ENCODE results near the gene KLHL29. TPM values are rescaled to one million over a fixed set of nuclear protein-coding genes. Genes with fewer than 3 reads are reported as not detected.
A peak's percentile ranks its signal among the peaks of the same experiment; 100 is the strongest.
"Not testable (repeated sequence)": the region's sequence is repeated elsewhere in the genome, so short reads cannot be mapped to it uniquely, and the experiment has no call there.

Gene KLHL29
- total RNA-seq, 1 donor from 2014 or later: 2.2 TPM

- DNase-seq (ENCODE audit: low read depth in 2 of 2): no peak
Measured at GRCh38 chr2:23367760-23368159, 17.2 kb upstream of the KLHL29 start.

DNA sequence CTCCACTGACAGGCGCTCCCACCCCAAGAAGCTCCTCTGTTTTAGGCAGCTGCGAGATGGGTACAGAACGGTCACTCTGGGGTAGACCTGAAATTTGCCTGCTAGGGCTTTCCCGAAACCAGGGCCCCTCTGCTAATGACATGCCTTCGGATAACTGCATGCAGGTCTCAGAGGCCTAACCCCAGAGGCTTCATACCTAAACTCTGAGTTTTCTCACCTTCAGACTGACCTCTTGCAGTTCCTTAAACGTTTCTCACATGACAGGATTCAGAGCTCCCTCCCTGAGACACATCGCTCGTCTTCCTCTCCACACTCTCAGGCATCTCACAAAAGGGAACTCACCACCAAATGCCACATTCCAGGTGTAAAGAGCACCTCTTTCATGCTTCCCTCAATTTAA is 11.3 kb upstream of the KLHL29 start:
- DNase-seq (ENCODE audit: low read depth in 2 of 2): no peak

DNA sequence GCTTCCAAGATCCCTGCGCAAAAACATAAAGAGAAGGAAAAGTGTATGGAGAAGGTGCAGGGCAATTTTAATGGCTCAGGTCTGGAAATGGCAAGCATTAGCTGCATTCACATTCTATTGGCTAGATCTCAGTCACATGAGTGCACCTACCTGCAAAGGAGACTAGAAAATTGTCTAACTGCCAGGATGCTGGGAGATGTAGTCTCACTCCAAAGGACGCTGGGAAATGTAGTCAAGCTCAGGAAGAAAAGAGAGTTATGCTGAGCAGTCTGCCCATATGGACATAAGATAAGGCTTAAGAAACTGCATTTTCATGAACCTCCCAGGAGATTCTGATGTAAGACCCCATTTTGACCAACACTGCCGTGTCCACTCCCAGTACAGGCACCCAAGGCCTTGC is 9.5 kb upstream of the KLHL29 start:
- DNase-seq (ENCODE audit: low read depth in 2 of 2): peak in 1 of 2 donors; percentile 24

GRCh38 chr2:23376075-23376474 is 8.9 kb upstream of the KLHL29 start:
- DNase-seq (ENCODE audit: low read depth in 2 of 2): no peak

GRCh38 chr2:23376972-23377371 is 8.0 kb upstream of the KLHL29 start:
- DNase-seq (ENCODE audit: low read depth in 2 of 2): no peak

- DNase-seq (ENCODE audit: low read depth in 2 of 2): no peak
Measured at GRCh38 chr2:23377771-23378170, 7.2 kb upstream of the KLHL29 start.

DNA sequence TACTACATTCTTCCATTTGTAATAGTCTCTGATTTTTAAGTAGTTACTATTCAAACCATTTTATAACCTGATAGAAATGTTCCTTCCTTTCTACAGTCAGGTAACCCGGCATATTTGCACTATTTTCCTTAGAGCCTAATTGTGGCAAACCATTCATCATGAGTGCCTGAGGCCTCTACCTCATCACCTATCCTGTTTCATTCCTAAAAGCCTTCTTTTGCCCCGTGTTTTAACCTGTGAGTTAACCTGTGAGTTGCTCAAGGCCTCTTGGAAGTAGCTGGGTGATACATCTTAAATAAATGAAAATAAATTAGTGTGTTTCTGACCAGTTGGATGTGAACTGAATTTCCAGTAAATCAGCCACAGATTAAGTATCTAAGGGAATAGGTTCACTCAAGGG is 6.5 kb upstream of the KLHL29 start:
- DNase-seq (ENCODE audit: low read depth in 2 of 2): no peak

DNA sequence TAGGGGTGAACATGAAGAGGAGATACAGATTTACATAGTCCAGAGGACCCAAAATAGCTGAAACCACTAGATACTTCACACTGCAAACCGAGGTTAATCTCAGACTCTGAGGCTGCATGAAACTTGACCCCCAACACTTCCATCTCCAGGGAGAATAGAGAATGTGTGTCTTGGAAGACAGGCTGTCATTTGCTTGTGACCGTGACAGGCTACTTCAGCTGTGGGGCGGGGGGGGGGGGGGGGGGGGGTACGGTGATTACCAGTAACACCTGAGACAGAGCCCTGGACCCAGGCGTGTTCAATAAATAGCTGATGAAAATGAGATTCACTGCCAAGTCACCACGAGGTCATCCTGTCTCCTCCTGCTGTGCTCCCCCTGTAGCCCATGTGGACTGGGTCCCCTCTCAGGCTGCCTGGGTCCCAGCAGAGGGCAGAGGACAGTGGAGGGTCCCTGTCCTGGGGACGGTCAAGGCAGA is 5.7 kb upstream of the KLHL29 start:
- DNase-seq (ENCODE audit: low read depth in 2 of 2): no peak

- peak; percentile 76 to 94 for DNase-seq (ENCODE audit: low read depth in 2 of 2)
Measured at GRCh38 chr2:23380562-23381065, 4.4 kb upstream of the KLHL29 start.

DNA sequence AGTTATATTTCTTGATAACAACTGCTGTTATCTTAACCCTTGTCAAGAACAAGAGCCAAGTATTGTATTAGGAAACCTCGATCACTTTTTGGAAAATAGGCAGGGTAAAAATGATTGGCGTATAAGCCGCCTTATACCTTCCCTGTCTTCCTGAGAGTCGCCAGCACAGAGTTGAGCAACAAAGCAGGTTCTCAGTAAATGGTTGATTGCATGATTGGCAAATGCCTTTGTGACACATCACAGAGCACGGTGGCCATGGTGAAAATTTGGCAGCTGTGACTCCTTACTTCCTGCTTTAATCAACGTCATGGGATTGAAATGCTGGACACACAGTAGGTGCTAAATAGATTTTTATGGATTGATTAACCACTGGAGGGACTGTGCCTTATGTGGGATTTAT is 3.9 kb upstream of the KLHL29 start:
- peak; percentile 93 to 99 for DNase-seq (ENCODE audit: low read depth in 2 of 2)

GRCh38 chr2:23381485-23381884 is 3.5 kb upstream of the KLHL29 start:
- DNase-seq (ENCODE audit: low read depth in 2 of 2): peak; percentile 67 to 85

GRCh38 chr2:23383100-23383499 is 1.9 kb upstream of the KLHL29 start:
- DNase-seq (ENCODE audit: low read depth in 2 of 2): no peak

GRCh38 chr2:23385351-23385747 is 370 bp downstream of the KLHL29 start:
- peak in 1 of 2 donors; percentile 26 for DNase-seq (ENCODE audit: low read depth in 2 of 2)

DNA sequence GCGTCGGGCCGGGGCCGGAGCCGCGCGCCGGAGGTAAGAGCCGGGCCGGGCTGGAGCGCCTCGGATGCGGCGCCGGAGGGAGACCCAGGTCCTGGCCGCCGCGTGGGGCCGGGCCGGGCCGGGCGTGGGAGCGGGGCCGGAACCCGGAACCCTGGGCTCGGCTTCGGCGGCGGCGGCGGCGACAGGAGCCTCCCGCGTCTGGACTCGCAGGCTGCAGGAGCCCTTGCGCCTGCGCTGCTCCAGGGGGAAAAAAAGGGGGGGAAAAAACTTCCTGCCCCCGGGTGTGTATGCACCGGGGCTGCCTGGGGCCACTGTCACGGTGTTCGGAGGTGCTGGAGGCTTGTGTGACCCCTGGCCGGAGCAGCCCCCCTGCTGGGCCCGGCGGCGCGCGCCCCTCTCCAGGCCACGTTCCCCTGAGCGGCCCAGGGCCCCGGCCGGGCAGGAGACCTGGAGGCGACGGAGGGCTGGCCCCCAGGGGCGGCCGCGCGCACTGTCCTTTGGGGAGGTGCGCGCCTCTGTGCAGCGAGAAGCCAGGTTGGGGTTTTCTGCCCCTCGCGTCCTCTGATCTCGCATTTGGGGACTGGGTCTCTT is 864 bp downstream of the KLHL29 start:
- peak in 1 of 2 donors; percentile 13 for DNase-seq (ENCODE audit: low read depth in 2 of 2)

GRCh38 chr2:23386339-23387220 is 1.6 kb downstream of the KLHL29 start:
- peak in 1 of 2 donors; percentile 20 for DNase-seq (ENCODE audit: low read depth in 2 of 2)

DNA sequence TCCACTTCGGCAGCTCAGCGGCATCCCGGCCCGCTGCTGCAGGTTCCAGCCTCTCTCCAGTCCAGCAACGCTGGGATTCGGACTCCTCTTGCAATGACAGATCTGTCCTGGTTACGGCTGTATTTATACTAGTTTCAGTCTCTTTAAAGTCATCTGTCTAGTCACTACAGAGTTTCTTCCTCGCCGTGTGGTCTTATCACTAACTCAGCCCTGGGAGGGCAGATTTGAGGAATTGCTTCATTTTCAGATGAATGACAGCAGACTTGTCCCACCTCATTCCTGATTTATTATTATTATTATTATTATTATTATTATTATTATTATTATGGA is 2.2 kb downstream of the KLHL29 start:
- DNase-seq (ENCODE audit: low read depth in 2 of 2): no peak

GRCh38 chr2:23387845-23388244 is 2.9 kb downstream of the KLHL29 start:
- DNase-seq (ENCODE audit: low read depth in 2 of 2): no peak

GRCh38 chr2:23388294-23388693 is 3.3 kb downstream of the KLHL29 start:
- DNase-seq (ENCODE audit: low read depth in 2 of 2): no peak

GRCh38 chr2:23388756-23389514 is 4.0 kb downstream of the KLHL29 start:
- DNase-seq (ENCODE audit: low read depth in 2 of 2): no peak

- DNase-seq (ENCODE audit: low read depth in 2 of 2): no peak
Measured at GRCh38 chr2:23390152-23390551, 5.2 kb downstream of the KLHL29 start.

- DNase-seq (ENCODE audit: low read depth in 2 of 2): not testable (repeated sequence)
Measured at GRCh38 chr2:23391237-23391736, 6.3 kb downstream of the KLHL29 start.

GRCh38 chr2:23393722-23394121 is 8.7 kb downstream of the KLHL29 start:
- DNase-seq (ENCODE audit: low read depth in 2 of 2): no peak
